Measurements from ENCODE around the gene KIAA0753. TPM values are rescaled to one million over a fixed set of nuclear protein-coding genes. Genes with fewer than 3 reads are reported as not detected.
"Not testable (repeated sequence)": the region's sequence is repeated elsewhere in the genome, so short reads cannot be mapped to it uniquely, and the experiment has no call there.

Gene KIAA0753
- total RNA-seq, 1 donor from 2014 or later, result 24.7 TPM

DNA sequence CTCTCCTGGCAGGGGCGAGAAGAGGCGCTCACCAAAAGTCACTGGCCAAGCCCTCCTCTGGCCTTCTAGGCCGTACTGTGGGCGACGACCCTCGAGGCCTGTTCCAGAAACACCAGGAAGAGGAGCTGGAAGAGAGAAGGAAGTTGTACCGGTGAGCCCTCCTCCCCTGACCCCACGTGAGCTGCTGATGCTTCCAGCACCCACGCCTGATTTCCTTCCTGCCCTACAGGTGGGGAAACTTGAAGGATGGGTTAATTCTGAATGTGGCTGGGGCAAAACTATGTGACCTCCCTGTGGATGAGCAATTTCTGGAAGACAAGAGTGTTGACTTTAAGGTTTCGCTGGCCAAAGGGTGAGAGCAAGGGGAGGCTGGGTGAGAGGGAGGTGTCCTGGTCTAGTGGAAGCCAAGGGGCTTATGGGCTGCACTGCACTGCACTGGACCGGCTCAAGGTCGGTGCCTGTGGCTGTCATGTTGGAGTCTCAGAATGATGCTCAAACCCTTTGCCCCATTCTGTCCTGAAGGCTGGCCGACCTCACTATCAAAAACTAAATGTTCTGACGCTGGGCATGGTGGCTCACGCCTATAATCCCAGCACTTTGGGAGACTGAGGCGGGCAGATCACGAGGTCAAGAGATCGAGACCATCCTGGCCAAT is 17.2 kb upstream of the KIAA0753 start:
- H3K27me3 Mint-ChIP-seq, result no peaks in the 10 kb centered on the region
- intact Hi-C loops (cut with micrococcal nuclease), result no loop called here
- no peak for DNase-seq
- H3K4me3 Mint-ChIP-seq, result peak overlapping the region; percentile 88
- H3K36me3 Mint-ChIP-seq (ENCODE audit: low read depth), result no peaks in the 10 kb centered on the region
- peak overlapping the region; percentile 76 for H3K27ac Mint-ChIP-seq
- TF ChIP-seq, protein P1, sequence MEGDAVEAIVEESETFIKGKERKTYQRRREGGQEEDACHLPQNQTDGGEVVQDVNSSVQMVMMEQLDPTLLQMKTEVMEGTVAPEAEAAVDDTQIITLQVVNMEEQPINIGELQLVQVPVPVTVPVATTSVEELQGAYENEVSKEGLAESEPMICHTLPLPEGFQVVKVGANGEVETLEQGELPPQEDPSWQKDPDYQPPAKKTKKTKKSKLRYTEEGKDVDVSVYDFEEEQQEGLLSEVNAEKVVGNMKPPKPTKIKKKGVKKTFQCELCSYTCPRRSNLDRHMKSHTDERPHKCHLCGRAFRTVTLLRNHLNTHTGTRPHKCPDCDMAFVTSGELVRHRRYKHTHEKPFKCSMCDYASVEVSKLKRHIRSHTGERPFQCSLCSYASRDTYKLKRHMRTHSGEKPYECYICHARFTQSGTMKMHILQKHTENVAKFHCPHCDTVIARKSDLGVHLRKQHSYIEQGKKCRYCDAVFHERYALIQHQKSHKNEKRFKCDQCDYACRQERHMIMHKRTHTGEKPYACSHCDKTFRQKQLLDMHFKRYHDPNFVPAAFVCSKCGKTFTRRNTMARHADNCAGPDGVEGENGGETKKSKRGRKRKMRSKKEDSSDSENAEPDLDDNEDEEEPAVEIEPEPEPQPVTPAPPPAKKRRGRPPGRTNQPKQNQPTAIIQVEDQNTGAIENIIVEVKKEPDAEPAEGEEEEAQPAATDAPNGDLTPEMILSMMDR (IDR thresholded peaks at IDR 0.05), result no peak
- no peaks in the 10 kb centered on the region for H3K9me3 Mint-ChIP-seq
- POLR2A ChIA-PET, result interaction anchor here (1.2 kb wide), 1 partner anchor 17 kb away, joined by 10 read pairs; the partner anchor contains the start of genes KIAA0753 and TXNDC17
- CTCF ChIA-PET, result no interaction called here
- ATAC-seq (ENCODE audit: low read depth), result no peak
- H3K4me1 Mint-ChIP-seq, result peaks cover 73% of the 10 kb centered on the region

DNA sequence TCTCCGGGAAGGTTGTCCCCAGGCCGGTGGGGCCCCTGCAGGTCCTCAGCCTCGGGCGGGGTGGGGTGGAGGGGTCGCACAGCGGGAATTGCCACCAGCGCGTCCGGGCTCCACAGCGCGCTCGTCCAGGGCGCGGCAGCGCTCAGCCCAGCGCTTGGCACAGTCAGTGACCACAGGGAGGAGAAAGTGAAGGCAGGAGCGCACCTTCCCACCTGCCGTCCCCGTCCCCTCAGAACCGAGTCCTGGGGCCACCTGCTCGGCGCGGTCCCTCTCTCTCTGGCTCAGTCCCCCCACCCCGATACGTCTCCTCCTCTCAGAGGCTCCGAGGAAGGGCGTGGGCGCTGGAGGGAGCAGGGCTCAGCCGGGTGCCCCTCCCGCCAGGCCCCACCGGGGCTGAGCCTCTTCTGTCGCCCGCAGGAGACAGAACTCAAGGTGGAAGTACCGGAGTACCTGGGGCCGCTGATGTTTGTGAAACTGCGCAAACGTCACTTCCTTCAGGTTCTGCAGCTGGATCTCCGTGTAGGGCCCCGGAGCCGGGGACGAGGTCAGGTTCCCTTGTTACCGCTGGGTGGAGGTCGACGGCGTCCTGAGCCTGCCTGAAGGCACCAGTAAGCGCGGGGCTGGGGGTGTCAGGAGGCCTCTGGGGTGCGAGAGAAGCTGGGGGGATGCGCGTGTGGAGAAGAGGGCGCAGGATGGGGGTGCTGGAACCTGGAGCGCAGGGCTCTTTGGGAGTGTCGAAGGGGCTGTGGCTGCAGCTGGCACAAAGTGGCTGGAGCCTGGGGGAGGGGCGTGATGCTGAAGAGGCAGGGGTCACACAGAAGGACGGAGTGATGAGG is 16.5 kb upstream of the KIAA0753 start:
- Mint-ChIP-seq H3K27ac (peak overlapping the region; percentile 76), H3K4me1 (peaks cover 73% of the 10 kb centered on the region), H3K4me3 (peak overlapping the region; percentile 88)
- CTCF ChIA-PET; H3K9me3 Mint-ChIP-seq; H3K36me3 Mint-ChIP-seq (ENCODE audit: low read depth); intact Hi-C loops (cut with micrococcal nuclease); H3K27me3 Mint-ChIP-seq: not testable (repeated sequence)
- peak; percentile 50 for DNase-seq
- peak; percentile 73 for ATAC-seq (ENCODE audit: low read depth)
- POLR2A ChIA-PET, result interaction anchor here (1.2 kb wide), 1 partner anchor 16 kb away, joined by 10 read pairs; the partner anchor contains the start of genes KIAA0753 and TXNDC17

DNA sequence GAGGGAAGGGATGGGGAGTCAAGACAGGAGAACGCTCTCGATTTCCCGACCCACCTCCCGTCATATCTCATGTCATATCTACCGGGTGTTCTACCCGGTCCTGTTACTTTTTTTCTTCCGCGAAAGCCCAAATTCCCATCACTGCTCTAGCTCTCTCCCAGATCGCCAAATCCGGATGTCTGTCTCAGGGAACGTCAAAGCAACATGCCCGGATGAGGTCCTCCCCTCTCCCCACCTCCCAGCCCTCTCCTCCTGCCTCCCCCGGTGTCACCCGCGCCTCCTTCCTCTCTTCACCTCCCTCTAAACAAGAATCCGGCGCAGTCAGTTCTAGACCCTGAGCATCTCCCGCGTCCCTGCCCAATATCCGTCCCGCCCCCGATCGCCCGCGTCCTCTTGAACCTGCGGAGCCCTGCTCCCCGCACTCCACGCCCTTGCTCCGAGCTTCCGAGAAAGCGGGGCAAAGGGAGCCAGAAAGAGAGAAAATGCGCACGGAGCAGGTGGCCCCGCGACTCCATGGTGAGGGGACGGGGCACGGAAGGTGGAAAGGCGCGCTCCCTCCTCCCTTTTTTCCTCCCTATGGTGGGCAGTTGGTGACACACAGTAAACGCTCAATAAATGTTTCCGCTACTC is 15.3 kb upstream of the KIAA0753 start:
- peaks cover 68% of the 10 kb centered on the region for H3K4me1 Mint-ChIP-seq
- DNase-seq; POLR2A ChIA-PET; H3K9me3 Mint-ChIP-seq; intact Hi-C loops (cut with micrococcal nuclease); ATAC-seq (ENCODE audit: low read depth); H3K27me3 Mint-ChIP-seq; H3K36me3 Mint-ChIP-seq (ENCODE audit: low read depth); H3K27ac Mint-ChIP-seq; CTCF ChIA-PET: not testable (repeated sequence)
- H3K4me3 Mint-ChIP-seq, result peak overlapping the region; percentile 79

DNA sequence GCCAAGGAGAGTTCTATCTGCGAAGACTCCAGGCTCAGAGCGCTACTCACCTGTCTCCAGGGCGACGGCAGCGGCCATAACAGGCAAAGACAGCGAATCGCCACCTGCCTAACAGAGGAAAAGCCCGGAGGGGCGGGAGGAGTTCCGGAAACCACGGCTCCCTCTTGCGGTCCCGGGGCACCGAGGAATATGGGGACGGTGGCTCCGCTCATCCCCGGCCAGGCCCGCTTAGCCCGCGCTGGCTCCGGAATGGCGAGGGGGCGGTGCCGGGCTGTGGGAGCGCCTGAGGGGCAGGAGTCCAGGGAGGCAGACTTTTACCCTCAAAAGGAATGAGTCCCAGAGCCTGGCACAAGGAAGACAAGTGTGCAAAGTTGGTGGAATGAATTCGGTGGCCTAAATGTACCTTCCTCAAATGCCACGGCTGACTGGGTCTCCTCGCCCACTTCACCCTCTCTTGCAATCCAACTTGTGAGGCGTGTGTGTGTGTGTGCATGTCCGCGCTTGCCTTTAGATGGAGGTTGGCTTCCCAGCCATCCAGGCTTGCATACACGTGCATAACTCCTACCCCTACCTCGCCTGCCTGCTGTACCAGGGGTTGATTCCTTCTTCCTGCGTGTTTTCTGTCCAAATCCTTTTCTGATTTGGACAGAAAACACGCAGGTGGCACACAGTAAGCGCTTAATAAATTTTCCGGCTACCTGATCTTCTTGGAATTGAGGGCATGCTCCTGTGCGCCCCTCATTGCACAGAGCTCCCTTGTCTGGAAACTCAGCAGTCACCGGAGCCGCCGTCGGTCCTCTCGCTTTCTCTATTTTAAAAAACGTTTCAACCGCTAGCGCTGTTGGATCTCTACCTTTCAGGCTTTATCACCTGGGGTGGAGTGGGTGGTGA is 14.6 kb upstream of the KIAA0753 start:
- ATAC-seq (ENCODE audit: low read depth) (no peak), DNase-seq (no peak)
- Mint-ChIP-seq H3K27ac (no peak overlapping the region), H3K27me3 (no peaks in the 10 kb centered on the region), H3K4me1 (peaks cover 66% of the 10 kb centered on the region), H3K36me3 (ENCODE audit: low read depth) (peaks cover 8% of the 10 kb centered on the region), H3K9me3 (no peaks in the 10 kb centered on the region), H3K4me3 (peak overlapping the region; percentile 72)
- POLR2A ChIA-PET, result interaction anchor here (1.0 kb wide), 1 partner anchor 14 kb away, joined by 3 read pairs; the partner anchor contains the start of genes KIAA0753 and TXNDC17
- intact Hi-C loops (cut with micrococcal nuclease), result loop anchor here (5.0 kb wide), 1 partner anchor 1202 kb away; the partner anchor contains the start of genes CYB5D1, NAA38 and TMEM88
- TF ChIP-seq, protein P1 (IDR thresholded peaks at IDR 0.05), result no peak
- CTCF ChIA-PET, result no interaction called here

DNA sequence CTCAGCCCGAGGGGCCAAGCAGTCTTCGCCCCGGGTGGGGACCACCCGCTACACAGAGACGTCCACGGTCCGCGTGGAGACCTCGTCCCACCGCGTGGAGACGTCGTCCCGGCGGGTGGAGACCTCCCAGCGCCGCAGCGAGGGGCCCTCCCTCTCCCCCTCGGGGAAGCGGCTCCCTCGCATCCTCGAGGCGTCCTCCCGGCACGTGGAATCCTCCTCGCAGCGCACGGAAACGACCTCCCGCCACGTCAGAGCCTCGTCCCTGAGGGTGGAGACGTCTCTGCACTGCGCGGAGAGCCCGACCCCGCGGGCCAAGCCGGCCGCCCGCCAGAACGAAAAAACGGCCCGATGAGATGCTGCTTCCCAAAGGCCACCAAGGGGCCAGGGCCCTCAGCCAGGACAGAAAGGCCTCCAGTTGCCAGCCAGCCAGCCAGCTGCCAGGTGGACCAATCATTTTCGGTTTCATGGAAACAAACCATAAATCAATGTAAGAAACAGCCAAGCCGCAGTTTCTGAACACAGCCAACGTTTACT is 11.5 kb upstream of the KIAA0753 start:
- CTCF ChIA-PET, result no interaction called here
- peaks cover 35% of the 10 kb centered on the region for H3K36me3 Mint-ChIP-seq (ENCODE audit: low read depth)
- peak overlapping the region; percentile 100 for H3K4me3 Mint-ChIP-seq
- H3K4me1 Mint-ChIP-seq, result peaks cover 68% of the 10 kb centered on the region
- peak overlapping the region; percentile 24 for H3K27ac Mint-ChIP-seq
- intact Hi-C loops (cut with micrococcal nuclease), result loop anchor here (1.0 to 5.0 kb wide), 3 partner anchors 12 to 1205 kb away; partner anchors contain the start of genes CYB5D1, KIAA0753, NAA38 and TMEM88
- H3K9me3 Mint-ChIP-seq, result no peaks in the 10 kb centered on the region
- TF ChIP-seq, protein P1 (IDR thresholded peaks at IDR 0.05), result no peak
- H3K27me3 Mint-ChIP-seq, result no peaks in the 10 kb centered on the region
- POLR2A ChIA-PET, result interaction anchor here (1.8 to 1.9 kb wide), 2 partner anchors 9 to 11 kb away, joined by 7 to 28 read pairs; partner anchors contain the start of genes KIAA0753 and TXNDC17
- ATAC-seq (ENCODE audit: low read depth) (peak; percentile 18), DNase-seq (no peak)

Data from activated B cell treated with CpG ODN at 0.5 μM for 24 hours (primary cell).